Fibroblast of lung (primary cell): Measurements from ENCODE around the gene SLC38A3. TPM values are rescaled to one million over a fixed set of nuclear protein-coding genes. Genes with fewer than 3 reads are reported as not detected.
A peak's percentile ranks its signal among the peaks of the same experiment; 100 is the strongest.

Source experiments
- DNase-seq, 2 donors: peaks; one replicate each; pipeline versions ENCODE4 v3.0.0 to v3.0.0-alpha.2; 2010; ENCODE audit warnings: low read depth in 2 of 2
- H2AFZ ChIP-seq: 2 replicates; pipeline ENCODE4 v1.5.1; 2012; ENCODE audit warnings: low read length, control low read depth, inconsistent platforms
- H3K27ac ChIP-seq: 2 replicates; pipeline ENCODE4 v1.5.1; 2011; ENCODE audit warnings: low read length, control low read depth; ENCODE audit not compliant: insufficient read depth
- H3K27me3 ChIP-seq: 2 replicates; pipeline ENCODE4 v1.5.1; 2011; ENCODE audit warnings: mild to moderate bottlenecking, low read length; ENCODE audit not compliant: control insufficient read depth, insufficient read depth
- H3K36me3 ChIP-seq: 2 replicates; pipeline ENCODE4 v1.5.1; 2011; ENCODE audit warnings: low read length; ENCODE audit not compliant: control insufficient read depth, insufficient read depth
- H3K4me1 ChIP-seq: 2 replicates; pipeline ENCODE4 v1.5.1; 2011; ENCODE audit warnings: low read length; ENCODE audit not compliant: control insufficient read depth, insufficient read depth; ENCODE audit errors: extremely low read depth
- H3K4me2 ChIP-seq: 2 replicates; pipeline ENCODE4 v1.5.1; 2011; ENCODE audit warnings: low read length, control low read depth; ENCODE audit not compliant: insufficient read depth; ENCODE audit errors: extremely low read depth
- H3K4me3 ChIP-seq, 4 experiments: fragments of 200-600 bp in 1 of 4; sonication (generic) in 1 of 4; replicated peaks in 1 of 4; 2 replicates each; pipeline ENCODE4 v1.5.1; 2011 to 2016; ENCODE audit warnings: low read length in 4 of 4, low read depth in 3 of 4, mild to moderate bottlenecking in 3 of 4, control low read depth in 2 of 4, inconsistent platforms in 1 of 4, mixed read lengths in 1 of 4; ENCODE audit not compliant: insufficient read depth in 1 of 4; ENCODE audit errors: control extremely low read depth in 1 of 4
- H3K79me2 ChIP-seq: 2 replicates; pipeline ENCODE4 v1.5.1; 2012; ENCODE audit warnings: mild to moderate bottlenecking, low read length, inconsistent platforms; ENCODE audit not compliant: control insufficient read depth, insufficient read depth
- H3K9ac ChIP-seq: 2 replicates; pipeline ENCODE4 v1.5.1; 2011; ENCODE audit warnings: mild to moderate bottlenecking, low read length, control low read depth; ENCODE audit not compliant: insufficient read depth
- H3K9me3 ChIP-seq: 2 replicates; pipeline ENCODE4 v1.5.1; 2012; ENCODE audit warnings: low read depth, low read length; ENCODE audit not compliant: control insufficient read depth, insufficient read depth
- H4K20me1 ChIP-seq: 2 replicates; pipeline ENCODE4 v1.5.1; 2011; ENCODE audit warnings: low read length; ENCODE audit not compliant: control insufficient read depth, insufficient read depth; ENCODE audit errors: extremely low read depth
- EZH2 ChIP-seq: IDR thresholded peaks from 2 replicates; pipeline ENCODE4 v1.5.1; 2012; ENCODE audit warnings: low read length, control low read depth, mild to moderate bottlenecking; ENCODE audit errors: missing control alignments
- polyA plus RNA-seq, 2 donors: library from polyadenylated mRNA; depleted of rRNA in 1 of 2; stranded (reverse) in 1 of 2; unstranded in 1 of 2; fragments of >200 nt; gene quantifications; 2 replicates each; pipeline ENCODE4 v1.2.1, GENCODE V29; 2011 to 2012; ENCODE audit warnings: missing spikeins in 1 of 2
- total RNA-seq: library from RNA; depleted of rRNA; stranded (reverse); fragments of >200 nt; gene quantifications from 2 replicates; pipeline ENCODE4 v1.2.1, GENCODE V29; 2014
- TF ChIP-seq, protein P1 (sequence below), 2 donors: IDR thresholded peaks in 1 of 2; conservative IDR thresholded peaks in 1 of 2; 1 replicate in 1 of 2; 2 replicates in 1 of 2; pipeline ENCODE4 v1.5.1; 2011 to 2012; ENCODE audit warnings: low read length in 2 of 2, control low read depth in 1 of 2, inconsistent platforms in 1 of 2, low read depth in 1 of 2, mild to moderate bottlenecking in 1 of 2

The SLC38A3 gene
- total and polyA plus RNA-seq, 2 donors (not counting 1 experiment from before 2014, with no cell fraction given): 0.02 TPM; not detected in 1

DNA sequence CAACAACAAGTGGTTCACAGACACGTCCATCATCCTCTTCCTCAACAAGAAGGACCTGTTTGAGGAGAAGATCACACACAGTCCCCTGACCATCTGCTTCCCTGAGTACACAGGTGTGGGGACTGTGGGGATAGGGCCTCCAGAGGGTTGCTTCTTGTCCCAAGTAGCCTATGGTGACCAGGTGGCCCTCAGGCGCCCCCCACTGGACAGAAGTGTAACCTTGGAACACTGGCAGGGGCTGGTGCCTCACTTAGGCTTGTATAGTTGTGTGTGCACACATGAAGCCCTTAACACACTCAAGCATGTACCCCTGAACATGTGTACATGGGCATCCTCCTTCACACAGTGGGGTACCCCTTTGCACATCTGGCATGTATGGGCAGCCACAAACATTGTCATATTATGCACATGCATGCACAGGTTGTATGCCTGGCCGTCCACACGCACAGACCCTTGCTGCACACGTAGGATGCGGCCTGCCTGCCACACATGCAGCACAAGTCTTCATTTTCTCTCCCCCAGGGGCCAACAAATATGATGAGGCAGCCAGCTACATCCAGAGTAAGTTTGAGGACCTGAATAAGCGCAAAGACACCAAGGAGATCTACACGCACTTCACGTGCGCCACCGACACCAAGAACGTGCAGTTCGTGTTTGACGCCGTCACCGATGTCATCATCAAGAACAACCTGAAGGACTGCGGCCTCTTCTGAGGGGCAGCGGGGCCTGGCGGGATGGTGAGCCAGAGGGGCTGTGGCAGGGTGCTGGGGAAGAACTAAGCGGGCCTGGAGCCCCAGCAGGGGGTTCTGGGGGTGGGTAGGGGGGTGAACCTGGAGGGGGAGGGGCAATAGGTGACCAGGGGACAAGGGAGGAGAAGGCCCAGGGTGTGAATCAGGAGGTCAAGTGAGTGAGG is 52.2 kb downstream of the SLC38A3 start:
- H3K27me3 ChIP-seq: no peaks in the 10 kb centered on the region
- no peak overlapping the region for H3K4me2 ChIP-seq
- no peak overlapping the region for H2AFZ ChIP-seq
- H3K9ac ChIP-seq: no peak overlapping the region
- peaks cover 33% of the 10 kb centered on the region for H3K36me3 ChIP-seq
- no peak for TF ChIP-seq EZH2
- TF ChIP-seq, protein P1, sequence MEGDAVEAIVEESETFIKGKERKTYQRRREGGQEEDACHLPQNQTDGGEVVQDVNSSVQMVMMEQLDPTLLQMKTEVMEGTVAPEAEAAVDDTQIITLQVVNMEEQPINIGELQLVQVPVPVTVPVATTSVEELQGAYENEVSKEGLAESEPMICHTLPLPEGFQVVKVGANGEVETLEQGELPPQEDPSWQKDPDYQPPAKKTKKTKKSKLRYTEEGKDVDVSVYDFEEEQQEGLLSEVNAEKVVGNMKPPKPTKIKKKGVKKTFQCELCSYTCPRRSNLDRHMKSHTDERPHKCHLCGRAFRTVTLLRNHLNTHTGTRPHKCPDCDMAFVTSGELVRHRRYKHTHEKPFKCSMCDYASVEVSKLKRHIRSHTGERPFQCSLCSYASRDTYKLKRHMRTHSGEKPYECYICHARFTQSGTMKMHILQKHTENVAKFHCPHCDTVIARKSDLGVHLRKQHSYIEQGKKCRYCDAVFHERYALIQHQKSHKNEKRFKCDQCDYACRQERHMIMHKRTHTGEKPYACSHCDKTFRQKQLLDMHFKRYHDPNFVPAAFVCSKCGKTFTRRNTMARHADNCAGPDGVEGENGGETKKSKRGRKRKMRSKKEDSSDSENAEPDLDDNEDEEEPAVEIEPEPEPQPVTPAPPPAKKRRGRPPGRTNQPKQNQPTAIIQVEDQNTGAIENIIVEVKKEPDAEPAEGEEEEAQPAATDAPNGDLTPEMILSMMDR (conservative IDR thresholded peaks at IDR 0.05 in 1 of 2, IDR thresholded peaks at IDR 0.05 in 1 of 2; ENCODE audit: low read depth in 1 of 2, low read length in 2 of 2): peak; percentile 49 to 72
- peaks cover 16% of the 10 kb centered on the region for H3K4me1 ChIP-seq
- H4K20me1 ChIP-seq: no peaks in the 10 kb centered on the region
- DNase-seq: peak; percentile 30 to 37
- H3K79me2 ChIP-seq: peaks cover 15% of the 10 kb centered on the region
- H3K9me3 ChIP-seq: no peaks in the 10 kb centered on the region
- no peak overlapping the region for H3K27ac ChIP-seq
- H3K4me3 ChIP-seq: no peak overlapping the region

DNA sequence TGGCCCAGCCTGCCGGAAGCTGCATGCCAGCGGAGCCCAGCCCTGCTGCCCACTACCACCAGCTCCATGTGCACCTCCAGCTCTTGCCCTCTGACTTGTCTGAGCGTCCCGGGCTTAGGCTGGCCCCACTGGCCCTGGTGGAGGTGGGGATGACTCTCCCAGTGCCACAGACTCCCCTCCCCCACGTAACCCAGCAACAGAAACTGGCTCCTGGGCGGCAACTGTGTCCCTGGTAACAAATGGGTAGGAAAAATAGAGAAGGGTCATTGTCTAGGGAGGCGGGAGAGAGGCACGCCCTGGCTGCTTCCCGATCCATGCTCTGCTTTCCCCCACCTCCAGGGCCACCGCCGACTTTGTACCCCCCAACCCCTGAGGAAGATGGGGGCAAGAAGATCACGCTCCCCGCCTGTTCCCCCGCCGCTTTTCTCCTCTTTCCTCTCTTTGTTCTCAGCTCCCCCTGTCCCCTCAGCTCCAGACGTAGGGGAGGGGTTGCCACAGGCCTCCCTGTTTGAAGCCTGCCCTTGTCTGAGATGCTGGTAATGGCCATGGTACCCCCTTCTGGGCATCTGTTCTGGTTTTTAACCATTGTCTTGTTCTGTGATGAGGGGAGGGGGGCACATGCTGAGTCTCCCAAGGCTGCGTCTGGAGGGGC is 53.1 kb downstream of the SLC38A3 start:
- TF ChIP-seq EZH2: no peak
- Histone ChIP-seq H3K27ac (no peak overlapping the region), H3K4me3 (no peak overlapping the region), H3K9ac (no peak overlapping the region), H3K4me1 (peaks cover 16% of the 10 kb centered on the region), H3K9me3 (no peaks in the 10 kb centered on the region), H4K20me1 (no peaks in the 10 kb centered on the region), H3K36me3 (peaks cover 30% of the 10 kb centered on the region), H3K27me3 (no peaks in the 10 kb centered on the region), H3K4me2 (no peak overlapping the region), H3K79me2 (peaks cover 7% of the 10 kb centered on the region), H2AFZ (no peak overlapping the region)
- no peak for DNase-seq

DNA sequence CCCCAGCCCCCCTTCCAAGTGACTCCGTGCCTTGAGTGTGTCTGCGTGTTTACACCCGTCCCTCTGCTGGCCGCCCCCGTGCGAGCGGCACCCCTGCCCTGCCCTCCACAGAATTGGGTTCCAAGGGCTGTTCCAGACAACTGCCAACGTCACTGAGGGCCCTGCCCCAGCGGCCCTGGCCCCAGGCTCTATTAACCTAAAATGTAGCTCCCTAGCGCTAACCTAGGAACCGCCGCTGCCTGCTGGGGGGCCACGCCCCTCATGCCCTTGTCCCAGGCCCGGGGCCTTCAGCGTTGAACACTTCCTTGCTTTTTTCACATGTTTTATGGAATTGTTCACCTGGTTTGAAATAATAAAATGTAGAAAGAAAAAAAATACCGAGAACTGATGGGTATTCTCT is 53.9 kb downstream of the SLC38A3 start:
- H2AFZ ChIP-seq: no peak overlapping the region
- TF ChIP-seq, protein P1 (conservative IDR thresholded peaks at IDR 0.05 in 1 of 2, IDR thresholded peaks at IDR 0.05 in 1 of 2; ENCODE audit: low read depth in 1 of 2, low read length in 2 of 2): no peak
- no peak for TF ChIP-seq EZH2
- DNase-seq: no peak
- peaks cover 29% of the 10 kb centered on the region for H3K36me3 ChIP-seq
- H3K4me1 ChIP-seq: peaks cover 19% of the 10 kb centered on the region
- no peak overlapping the region for H3K4me2 ChIP-seq
- no peaks in the 10 kb centered on the region for H3K9me3 ChIP-seq
- no peak overlapping the region for H3K9ac ChIP-seq
- peaks cover 2% of the 10 kb centered on the region for H3K79me2 ChIP-seq
- no peak overlapping the region for H3K4me3 ChIP-seq
- H4K20me1 ChIP-seq: no peaks in the 10 kb centered on the region
- no peaks in the 10 kb centered on the region for H3K27me3 ChIP-seq
- H3K27ac ChIP-seq: no peak overlapping the region
